MM.1S (cell line): ENCODE data around the gene NYAP2.

Source experiments
- EZH2 ChIP-seq: fragments of 300-600 bp; sonication (generic); optimal IDR thresholded peaks from 2 replicates; pipeline ENCODE3; 2017; ENCODE audit warnings: low read depth, mild to moderate bottlenecking, antibody characterized with exemption, low read length, mixed read lengths
- TF ChIP-seq, protein P1 (sequence below): fragments of 300-600 bp; sonication (generic); IDR thresholded peaks from 2 replicates; pipeline ENCODE4 v1.5.1; 2016; ENCODE audit warnings: antibody characterized with exemption, low read length, mixed read lengths

DNA sequence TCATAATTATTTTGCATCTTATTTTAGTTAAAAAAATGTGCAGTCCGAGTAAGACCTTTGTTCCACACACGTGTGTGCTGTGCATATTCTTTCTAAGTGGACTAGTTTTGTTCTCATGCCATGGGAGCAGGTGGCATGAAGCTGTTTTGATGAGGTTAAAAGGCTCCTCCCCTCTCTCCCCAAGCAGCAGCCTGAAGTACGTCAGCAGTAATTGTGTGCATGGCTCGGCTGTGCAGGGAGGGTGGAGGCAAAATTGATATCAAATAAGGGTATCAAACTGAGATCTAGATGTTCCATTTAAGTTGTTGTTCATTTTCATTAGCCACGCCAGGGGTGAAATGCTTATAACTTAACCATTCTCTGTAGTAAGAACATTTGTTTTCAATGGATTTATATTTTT lies at the start of gene NYAP2:
- TF ChIP-seq, protein P1, sequence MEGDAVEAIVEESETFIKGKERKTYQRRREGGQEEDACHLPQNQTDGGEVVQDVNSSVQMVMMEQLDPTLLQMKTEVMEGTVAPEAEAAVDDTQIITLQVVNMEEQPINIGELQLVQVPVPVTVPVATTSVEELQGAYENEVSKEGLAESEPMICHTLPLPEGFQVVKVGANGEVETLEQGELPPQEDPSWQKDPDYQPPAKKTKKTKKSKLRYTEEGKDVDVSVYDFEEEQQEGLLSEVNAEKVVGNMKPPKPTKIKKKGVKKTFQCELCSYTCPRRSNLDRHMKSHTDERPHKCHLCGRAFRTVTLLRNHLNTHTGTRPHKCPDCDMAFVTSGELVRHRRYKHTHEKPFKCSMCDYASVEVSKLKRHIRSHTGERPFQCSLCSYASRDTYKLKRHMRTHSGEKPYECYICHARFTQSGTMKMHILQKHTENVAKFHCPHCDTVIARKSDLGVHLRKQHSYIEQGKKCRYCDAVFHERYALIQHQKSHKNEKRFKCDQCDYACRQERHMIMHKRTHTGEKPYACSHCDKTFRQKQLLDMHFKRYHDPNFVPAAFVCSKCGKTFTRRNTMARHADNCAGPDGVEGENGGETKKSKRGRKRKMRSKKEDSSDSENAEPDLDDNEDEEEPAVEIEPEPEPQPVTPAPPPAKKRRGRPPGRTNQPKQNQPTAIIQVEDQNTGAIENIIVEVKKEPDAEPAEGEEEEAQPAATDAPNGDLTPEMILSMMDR = no peak
- no peak for TF ChIP-seq EZH2
